Subcutaneous abdominal adipose tissue (tissue), 5 donors: ENCODE data around the gene SESN1.

ENCODE experiments used
- H3K27ac ChIP-seq: one replicate; pipeline ENCODE4 v1.7.0; 2013; ENCODE audit warnings: low read depth, mild to moderate bottlenecking, inconsistent platforms, low read length, moderate library complexity
- H3K27me3 ChIP-seq, 5 donors: one replicate each; pipeline ENCODE4 v1.7.0; 2013; ENCODE audit warnings: low read length in 5 of 5, inconsistent platforms in 1 of 5; ENCODE audit not compliant: control insufficient read depth in 5 of 5, insufficient read depth in 4 of 5
- H3K36me3 ChIP-seq, 5 donors: one replicate each; pipeline ENCODE4 v1.7.0; 2013; ENCODE audit warnings: low read length in 5 of 5; ENCODE audit not compliant: control insufficient read depth in 5 of 5, insufficient read depth in 5 of 5
- H3K4me1 ChIP-seq, 5 donors: one replicate each; pipeline ENCODE4 v1.7.0; 2013; ENCODE audit warnings: low read length in 5 of 5, mild to moderate bottlenecking in 3 of 5, moderate library complexity in 1 of 5; ENCODE audit not compliant: control insufficient read depth in 5 of 5, insufficient read depth in 5 of 5
- H3K4me3 ChIP-seq, 5 donors: one replicate each; pipeline ENCODE4 v1.7.0; 2013; ENCODE audit warnings: low read length in 5 of 5, low read depth in 1 of 5
- H3K9ac ChIP-seq, 5 donors: one replicate each; pipeline ENCODE4 v1.7.0; 2013; ENCODE audit warnings: low read length in 5 of 5, mild to moderate bottlenecking in 4 of 5, moderate library complexity in 3 of 5
- H3K9me3 ChIP-seq, 5 donors: one replicate each; pipeline ENCODE4 v1.7.0; 2013; ENCODE audit warnings: low read length in 5 of 5; ENCODE audit not compliant: control insufficient read depth in 5 of 5
- donor health status: healthy.
- donor health status: healthy.
- donor health status: healthy.
- donor health status: healthy.
- donor health status: healthy.

The SESN1 gene

DNA sequence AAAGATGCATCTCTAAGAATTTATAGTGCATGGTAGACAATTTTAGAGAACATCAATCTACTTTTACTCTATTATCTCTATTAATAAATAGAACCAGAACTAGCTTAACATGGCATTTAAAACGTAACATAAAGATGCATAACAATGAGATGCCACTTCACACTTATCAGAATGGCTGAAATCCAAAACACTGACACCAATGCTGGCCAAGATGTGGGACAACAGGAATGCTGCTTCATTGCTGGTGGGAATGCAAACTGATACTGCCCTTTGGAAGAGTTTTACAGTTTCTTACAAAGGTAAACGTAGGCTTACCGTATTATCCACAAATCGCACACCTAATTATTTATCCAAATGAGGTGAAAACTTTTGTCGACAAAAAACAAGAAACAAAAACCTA lies 95.2 kb downstream of the SESN1 start:
- Histone ChIP-seq H3K27me3 (no peaks in the 10 kb centered on the region), H3K36me3 (peaks cover 16 to 38% (median 22%) of the 10 kb centered on the region in 5 donors), H3K27ac (no peak overlapping the region), H3K4me3 (no peak overlapping the region), H3K9me3 (no peaks in the 10 kb centered on the region), H3K9ac (no peak overlapping the region), H3K4me1 (peaks cover 6 to 23% (median 17%) of the 10 kb centered on the region in 5 donors)

GRCh38 chr6:108998485-108998884 lies 96.2 kb downstream of the SESN1 start:
- no peak overlapping the region for H3K27ac ChIP-seq
- peaks cover 6 to 23% (median 17%) of the 10 kb centered on the region in 5 donors for H3K4me1 ChIP-seq
- H3K27me3 ChIP-seq, result no peaks in the 10 kb centered on the region
- no peaks in the 10 kb centered on the region for H3K9me3 ChIP-seq
- peaks cover 20 to 40% (median 30%) of the 10 kb centered on the region in 5 donors for H3K36me3 ChIP-seq
- no peak overlapping the region for H3K4me3 ChIP-seq
- no peak overlapping the region for H3K9ac ChIP-seq

DNA sequence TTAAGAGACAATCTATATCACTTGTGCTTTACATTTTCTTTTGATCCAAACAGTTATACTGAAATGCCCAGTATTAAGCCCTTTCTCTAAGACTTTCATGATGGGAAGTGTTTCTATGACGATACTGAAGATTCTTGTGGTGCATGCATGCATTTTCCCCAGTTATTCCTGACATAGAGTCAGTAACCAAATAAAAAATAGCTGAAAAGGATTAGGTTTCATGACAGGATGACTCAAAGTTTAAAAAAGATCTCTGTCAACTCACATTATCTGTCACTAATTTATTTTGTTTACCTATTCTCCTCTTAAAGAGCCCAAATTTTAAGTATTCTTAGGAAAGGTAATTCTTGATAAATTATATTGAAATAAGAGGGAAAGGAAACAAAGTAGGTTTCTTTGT lies 98.4 kb downstream of the SESN1 start:
- Histone ChIP-seq H3K4me3 (no peak overlapping the region), H3K27ac (no peak overlapping the region), H3K36me3 (peaks cover 29 to 58% (median 45%) of the 10 kb centered on the region in 5 donors), H3K4me1 (peaks cover 0 to 2% (median 0%) of the 10 kb centered on the region in 5 donors), H3K9ac (no peak overlapping the region), H3K9me3 (no peaks in the 10 kb centered on the region), H3K27me3 (no peaks in the 10 kb centered on the region)

- Histone ChIP-seq H3K36me3 (peaks cover 35 to 66% (median 50%) of the 10 kb centered on the region in 5 donors), H3K9me3 (no peaks in the 10 kb centered on the region), H3K27me3 (no peaks in the 10 kb centered on the region), H3K4me1 (no peaks in the 10 kb centered on the region), H3K4me3 (no peak overlapping the region), H3K9ac (no peak overlapping the region), H3K27ac (no peak overlapping the region)
These were observed 99.3 kb downstream of the SESN1 start for GRCh38 chr6:108995296-108995695.

DNA sequence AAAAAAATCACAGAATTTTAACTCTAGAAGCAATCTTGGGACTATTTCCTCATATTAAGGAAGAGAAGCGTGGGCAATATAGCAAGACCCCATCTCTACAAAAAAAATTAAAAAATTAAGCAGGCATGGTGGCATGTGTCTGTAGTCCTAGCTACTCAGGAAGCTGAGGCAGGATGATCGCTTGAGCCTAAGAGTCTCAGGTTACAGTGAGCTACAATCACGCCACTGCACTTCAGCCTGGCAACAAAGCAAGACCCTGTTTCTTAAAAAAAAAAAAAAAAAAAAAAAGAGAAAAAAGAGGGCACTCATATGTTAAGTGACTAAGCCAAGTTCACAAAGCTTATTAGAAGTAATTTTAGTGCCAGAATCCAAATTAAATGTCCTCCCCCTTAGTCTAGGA lies 100.8 kb downstream of the SESN1 start:
- H3K4me3 ChIP-seq, result no peak overlapping the region
- no peaks in the 10 kb centered on the region for H3K27me3 ChIP-seq
- no peak overlapping the region for H3K9ac ChIP-seq
- H3K9me3 ChIP-seq, result no peaks in the 10 kb centered on the region
- H3K27ac ChIP-seq, result no peak overlapping the region
- no peaks in the 10 kb centered on the region for H3K4me1 ChIP-seq
- peaks cover 39 to 69% (median 52%) of the 10 kb centered on the region in 5 donors for H3K36me3 ChIP-seq

DNA sequence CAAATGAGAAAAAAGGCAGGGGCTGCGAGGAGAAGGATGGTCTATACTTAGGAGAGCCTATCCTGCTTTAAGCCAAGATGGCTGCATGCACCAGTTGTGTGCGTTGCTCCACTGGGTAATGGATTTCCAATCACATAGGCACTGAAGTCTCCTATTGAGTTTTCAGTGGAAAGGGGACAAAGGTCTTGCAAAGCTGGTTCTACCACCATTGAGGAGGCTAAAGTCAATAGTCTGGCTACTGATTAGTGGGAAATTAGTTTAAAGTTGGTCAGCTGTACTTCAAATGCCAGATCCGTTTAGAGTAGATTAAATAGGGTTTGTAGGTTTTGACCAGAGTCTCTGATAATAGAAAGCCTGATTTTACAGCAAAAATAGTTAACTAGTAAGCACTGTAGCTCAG lies 104.9 kb downstream of the SESN1 start:
- no peak overlapping the region for H3K9ac ChIP-seq
- no peaks in the 10 kb centered on the region for H3K27me3 ChIP-seq
- no peaks in the 10 kb centered on the region for H3K9me3 ChIP-seq
- H3K36me3 ChIP-seq, result peaks cover 55 to 68% (median 59%) of the 10 kb centered on the region in 5 donors
- H3K4me1 ChIP-seq, result no peaks in the 10 kb centered on the region
- H3K4me3 ChIP-seq, result no peak overlapping the region
- H3K27ac ChIP-seq, result no peak overlapping the region

- Histone ChIP-seq H3K9ac (no peak overlapping the region), H3K4me1 (no peaks in the 10 kb centered on the region), H3K27ac (no peak overlapping the region), H3K4me3 (no peak overlapping the region), H3K36me3 (peaks cover 51 to 62% (median 53%) of the 10 kb centered on the region in 5 donors), H3K9me3 (no peaks in the 10 kb centered on the region), H3K27me3 (no peaks in the 10 kb centered on the region)
These were observed 105.9 kb downstream of the SESN1 start for GRCh38 chr6:108988765-108989164.

- Histone ChIP-seq H3K4me3 (no peak overlapping the region), H3K4me1 (peaks cover 0 to 4% (median 0%) of the 10 kb centered on the region in 5 donors), H3K9me3 (no peaks in the 10 kb centered on the region), H3K9ac (no peak overlapping the region), H3K36me3 (peaks cover 48 to 60% (median 52%) of the 10 kb centered on the region in 5 donors), H3K27me3 (no peaks in the 10 kb centered on the region), H3K27ac (no peak overlapping the region)
These were observed 106.3 kb downstream of the SESN1 start for GRCh38 chr6:108988296-108988695.

DNA sequence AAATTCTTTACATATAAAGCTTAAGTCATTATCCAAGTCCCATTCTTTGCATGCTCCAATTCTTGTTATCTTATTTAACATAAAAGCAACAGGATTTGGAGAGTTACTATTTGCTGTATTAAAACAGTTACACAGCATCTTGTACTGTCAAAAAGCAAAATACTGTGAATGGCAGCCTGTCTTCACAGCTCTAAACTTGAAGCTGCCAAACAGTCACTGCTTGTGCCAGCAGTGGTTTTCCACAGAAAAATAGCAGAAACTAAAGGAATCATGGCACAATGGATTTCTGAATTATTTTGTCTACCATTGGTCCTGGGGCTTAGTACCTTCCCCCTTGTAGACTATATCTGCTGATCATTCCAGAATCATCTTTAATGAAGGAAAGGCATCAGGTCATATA lies 107.5 kb downstream of the SESN1 start:
- no peak overlapping the region for H3K9ac ChIP-seq
- no peak overlapping the region for H3K4me3 ChIP-seq
- no peaks in the 10 kb centered on the region for H3K27me3 ChIP-seq
- peaks cover 38 to 54% (median 48%) of the 10 kb centered on the region in 5 donors for H3K36me3 ChIP-seq
- no peak overlapping the region for H3K27ac ChIP-seq
- no peaks in the 10 kb centered on the region for H3K9me3 ChIP-seq
- peaks cover 0 to 6% (median 0%) of the 10 kb centered on the region in 5 donors for H3K4me1 ChIP-seq

DNA sequence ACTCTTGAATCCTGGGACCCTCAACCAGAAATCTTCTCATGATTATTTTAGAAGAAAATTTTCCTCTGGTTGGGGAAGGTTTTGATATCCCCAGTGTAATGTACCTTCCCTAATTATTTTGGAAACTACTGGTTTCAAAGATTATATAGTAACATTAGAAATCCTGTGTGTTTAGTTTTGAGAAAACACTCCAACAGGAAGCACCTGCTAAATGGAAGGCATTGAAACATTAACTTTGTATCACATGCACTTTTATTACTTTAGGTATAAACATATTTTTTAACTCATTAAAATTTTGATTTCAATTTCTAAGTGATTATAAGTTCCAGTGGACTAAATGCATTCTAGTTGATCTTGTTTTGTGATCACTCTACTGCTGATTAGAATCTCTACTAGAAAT lies 109.3 kb downstream of the SESN1 start:
- Histone ChIP-seq H3K27me3 (no peaks in the 10 kb centered on the region), H3K4me1 (peaks cover 0 to 6% (median 0%) of the 10 kb centered on the region in 5 donors), H3K4me3 (no peak overlapping the region), H3K9ac (no peak overlapping the region), H3K27ac (no peak overlapping the region), H3K36me3 (peaks cover 30 to 36% (median 33%) of the 10 kb centered on the region in 5 donors), H3K9me3 (peaks cover 0 to 1% (median 0%) of the 10 kb centered on the region in 5 donors)
